NCI-H187 treated with DMSO at 0.1 percent for 48 hours (cell line): ENCODE results near the gene LIME1.

Source experiments
- DNase-seq: peaks from one replicate; lab custom pipeline; 2025; lab: John Stamatoyannopoulos, UW

LIME1 gene

GRCh38 chr20:63750807-63751470 lies 14.5 kb downstream of the LIME1 start:
- DNase-seq = no peak

- DNase-seq = no peak
These were observed 15.2 kb downstream of the LIME1 start for GRCh38 chr20:63751471-63752271.

GRCh38 chr20:63752411-63753101 lies 16.1 kb downstream of the LIME1 start:
- DNase-seq = no peak

- DNase-seq = no peak
These were observed 16.9 kb downstream of the LIME1 start for GRCh38 chr20:63753381-63753780.

GRCh38 chr20:63754008-63754407 lies 17.5 kb downstream of the LIME1 start:
- no peak for DNase-seq

- DNase-seq = no peak
These were observed 19.6 kb downstream of the LIME1 start for GRCh38 chr20:63755933-63756647.

GRCh38 chr20:63756648-63756991 lies 20.2 kb downstream of the LIME1 start:
- no peak for DNase-seq

GRCh38 chr20:63758152-63758551 lies 21.7 kb downstream of the LIME1 start:
- no peak for DNase-seq

- no peak for DNase-seq
These were observed 23.0 kb downstream of the LIME1 start for GRCh38 chr20:63759377-63759901.

GRCh38 chr20:63765082-63765873 lies 28.8 kb downstream of the LIME1 start:
- no peak for DNase-seq

- DNase-seq = no peak
These were observed 29.4 kb downstream of the LIME1 start for GRCh38 chr20:63765902-63766301.

- no peak for DNase-seq
These were observed 30.4 kb downstream of the LIME1 start for GRCh38 chr20:63766695-63767426.

- no peak for DNase-seq
These were observed 31.0 kb downstream of the LIME1 start for GRCh38 chr20:63767456-63767855.

- DNase-seq = no peak
These were observed 31.4 kb downstream of the LIME1 start for GRCh38 chr20:63767886-63768285.

- no peak for DNase-seq
These were observed 32.4 kb downstream of the LIME1 start for GRCh38 chr20:63768591-63769515.

GRCh38 chr20:63769891-63770474 lies 33.5 kb downstream of the LIME1 start:
- DNase-seq = no peak

- DNase-seq = no peak
These were observed 34.7 kb downstream of the LIME1 start for GRCh38 chr20:63771046-63771707.

- no peak for DNase-seq
These were observed 36.5 kb downstream of the LIME1 start for GRCh38 chr20:63772781-63773518.
